Measurements from ENCODE around the gene C6orf141. TPM values are rescaled to one million over a fixed set of nuclear protein-coding genes. Genes with fewer than 3 reads are reported as not detected.

The C6orf141 gene
- not detected for total RNA-seq (2013)
- polyA plus RNA-seq (not detected), polyA minus RNA-seq (not detected in 2 replicates), total RNA-seq (0 to 0.69 (median 0) reads per million in 11 experiments)

- peaks cover 35 to 37% of the 10 kb centered on the region in 2 donors for H3K27me3 ChIP-seq (ENCODE audit: control insufficient read depth in 2 of 2, insufficient read depth in 2 of 2, low read length in 2 of 2)
- H3K27ac ChIP-seq (ENCODE audit: low read depth in 1 of 2, low read length in 2 of 2) = no peak within 1 kb of the TSS
- Mint-ChIP-seq H3K27ac (peak within 1 kb of the TSS in 1 of 7 donors; percentile 24), H3K9me3 (peaks cover 0 to 6% (median 0%) of the 10 kb centered on the region in 7 donors), H3K4me1 (peaks cover 20% of the 10 kb centered on the region), H3K4me3 (peak within 1 kb of the TSS; percentile 67 to 86), H3K36me3 (peaks cover 0 to 4% of the 10 kb centered on the region in 2 donors), H3K27me3 (ENCODE audit: low read depth in 3 of 3) (peaks cover 27 to 44% (median 32%) of the 10 kb centered on the region in 3 donors)
- DNase-seq = no peak
- H4K20me1 ChIP-seq (ENCODE audit: insufficient read depth, low read length) = no peaks in the 10 kb centered on the region
- peaks cover 0 to 14% of the 10 kb centered on the region in 2 donors for H3K9me3 ChIP-seq (replicated peaks in 1 of 2; ENCODE audit: control insufficient read depth in 1 of 2, insufficient read depth in 1 of 2, low read length in 2 of 2)
- peak within 1 kb of the TSS in 2 of 3 experiments; percentile 3 to 63 for H3K4me3 ChIP-seq (replicated peaks in 1 of 3; ENCODE audit: low read depth in 2 of 3, low read length in 3 of 3)
- H3K4me2 ChIP-seq (replicated peaks; ENCODE audit: extremely low read depth, low read length, poor library complexity, severe bottlenecking) = peak within 1 kb of the TSS; percentile 75
- H3K79me2 ChIP-seq (ENCODE audit: insufficient read depth, low read length) = no peaks in the 10 kb centered on the region
- intact Hi-C loops (cut with micrococcal nuclease) = no loop called here
- H3K9ac ChIP-seq (ENCODE audit: insufficient read depth, low read length, poor library complexity, severe bottlenecking) = peak within 1 kb of the TSS; percentile 34
- TF ChIP-seq CTCF (IDR thresholded peaks at IDR 0.05) = no peak
- H3K4me1 ChIP-seq (ENCODE audit: control insufficient read depth in 1 of 2, insufficient read depth in 2 of 2, low read length in 2 of 2) = peaks cover 16 to 18% of the 10 kb centered on the region in 2 donors
- WGBS (ENCODE audit: insufficient coverage) = under 1% methylated on average over 42 of the region's 42 CpGs
- no peaks in the 10 kb centered on the region for H3K36me3 ChIP-seq (replicated peaks in 1 of 2; ENCODE audit: control insufficient read depth in 1 of 2, insufficient read depth in 2 of 2, low read length in 2 of 2)
- peak within 1 kb of the TSS; percentile 65 for H2AFZ ChIP-seq (ENCODE audit: insufficient read depth, low read depth, low read length, poor library complexity, severe bottlenecking)
Observed at GRCh38 chr6:49550492-49551077, at the start of gene C6orf141. C6orf141 (plus strand) TSS chr6:49550668; CDS start chr6:49550793, 125 bp downstream.

GRCh38 chr6:49504666-49505065 lies 45.8 kb upstream of the C6orf141 start:
- H3K9me3 ChIP-seq (replicated peaks in 1 of 2; ENCODE audit: control insufficient read depth in 1 of 2, insufficient read depth in 1 of 2, low read length in 2 of 2) = peaks cover 0 to 10% of the 10 kb centered on the region in 2 donors
- no peak for TF ChIP-seq CTCF (IDR thresholded peaks at IDR 0.05)
- H3K4me1 ChIP-seq (ENCODE audit: control insufficient read depth in 1 of 2, insufficient read depth in 2 of 2, low read length in 2 of 2) = no peaks in the 10 kb centered on the region
- intact Hi-C loops (cut with micrococcal nuclease) = no loop called here
- no peaks in the 10 kb centered on the region for H3K36me3 ChIP-seq (replicated peaks in 1 of 2; ENCODE audit: control insufficient read depth in 1 of 2, insufficient read depth in 2 of 2, low read length in 2 of 2)
- peaks cover 0 to 2% (median 0%) of the 10 kb centered on the region in 3 donors for H3K27me3 Mint-ChIP-seq (ENCODE audit: low read depth in 3 of 3)
- DNase-seq = no peak
- H3K36me3 Mint-ChIP-seq = no peaks in the 10 kb centered on the region
- H3K27me3 ChIP-seq (ENCODE audit: control insufficient read depth in 2 of 2, insufficient read depth in 2 of 2, low read length in 2 of 2) = no peaks in the 10 kb centered on the region
- WGBS (ENCODE audit: insufficient coverage) = 100% methylated on average over 2 of the region's 5 CpGs
- no peak overlapping the region for H3K4me2 ChIP-seq (replicated peaks; ENCODE audit: extremely low read depth, low read length, poor library complexity, severe bottlenecking)
- H3K27ac ChIP-seq (ENCODE audit: low read depth in 1 of 2, low read length in 2 of 2) = no peak overlapping the region
- no peak overlapping the region for H3K9ac ChIP-seq (ENCODE audit: insufficient read depth, low read length, poor library complexity, severe bottlenecking)
- H3K9me3 Mint-ChIP-seq = peaks cover 5 to 14% (median 9%) of the 10 kb centered on the region in 7 donors
- H3K4me3 ChIP-seq (replicated peaks in 1 of 3; ENCODE audit: low read depth in 2 of 3, low read length in 3 of 3) = no peak overlapping the region
- no peak overlapping the region for H3K27ac Mint-ChIP-seq
- H3K4me1 Mint-ChIP-seq = no peaks in the 10 kb centered on the region
- H2AFZ ChIP-seq (ENCODE audit: insufficient read depth, low read depth, low read length, poor library complexity, severe bottlenecking) = no peak overlapping the region
- H4K20me1 ChIP-seq (ENCODE audit: insufficient read depth, low read length) = no peaks in the 10 kb centered on the region
- H3K79me2 ChIP-seq (ENCODE audit: insufficient read depth, low read length) = no peaks in the 10 kb centered on the region
- no peak overlapping the region for H3K4me3 Mint-ChIP-seq
